Stimulated activated CD4-positive, alpha-beta T cell treated with anti-CD3 and anti-CD28 coated beads, Interleukin-15, amount 100 ng/mL, for 1 hour (primary cell): ENCODE results near the gene FBXO7.

Experiments
- DNase-seq, 2 donors: peaks; one replicate each; pipeline ENCODE4 v3.0.0-alpha.2; 2020; ENCODE audit warnings: low read depth in 1 of 2, low spot score in 1 of 2

Gene FBXO7

DNA sequence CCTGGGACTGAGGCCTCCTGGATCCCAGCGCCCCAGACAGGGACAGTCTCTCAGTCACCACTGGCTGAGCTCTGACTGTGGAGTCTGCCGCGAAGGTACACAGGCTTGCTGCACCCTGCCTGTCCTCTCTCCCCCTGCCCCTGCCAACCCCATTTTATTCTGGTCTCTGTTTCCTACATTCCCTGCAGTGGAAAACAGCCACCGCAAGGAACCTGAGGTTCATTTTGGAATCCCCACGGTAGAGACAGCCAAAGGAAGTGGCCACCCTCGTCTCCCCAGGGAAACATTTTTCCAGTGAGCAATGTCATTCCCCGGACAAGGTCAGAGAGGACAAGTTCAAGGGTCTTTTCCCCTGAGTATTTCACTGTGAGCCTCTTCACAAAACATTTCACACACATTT, 56.6 kb downstream of the FBXO7 start:
- no peak for DNase-seq

DNA sequence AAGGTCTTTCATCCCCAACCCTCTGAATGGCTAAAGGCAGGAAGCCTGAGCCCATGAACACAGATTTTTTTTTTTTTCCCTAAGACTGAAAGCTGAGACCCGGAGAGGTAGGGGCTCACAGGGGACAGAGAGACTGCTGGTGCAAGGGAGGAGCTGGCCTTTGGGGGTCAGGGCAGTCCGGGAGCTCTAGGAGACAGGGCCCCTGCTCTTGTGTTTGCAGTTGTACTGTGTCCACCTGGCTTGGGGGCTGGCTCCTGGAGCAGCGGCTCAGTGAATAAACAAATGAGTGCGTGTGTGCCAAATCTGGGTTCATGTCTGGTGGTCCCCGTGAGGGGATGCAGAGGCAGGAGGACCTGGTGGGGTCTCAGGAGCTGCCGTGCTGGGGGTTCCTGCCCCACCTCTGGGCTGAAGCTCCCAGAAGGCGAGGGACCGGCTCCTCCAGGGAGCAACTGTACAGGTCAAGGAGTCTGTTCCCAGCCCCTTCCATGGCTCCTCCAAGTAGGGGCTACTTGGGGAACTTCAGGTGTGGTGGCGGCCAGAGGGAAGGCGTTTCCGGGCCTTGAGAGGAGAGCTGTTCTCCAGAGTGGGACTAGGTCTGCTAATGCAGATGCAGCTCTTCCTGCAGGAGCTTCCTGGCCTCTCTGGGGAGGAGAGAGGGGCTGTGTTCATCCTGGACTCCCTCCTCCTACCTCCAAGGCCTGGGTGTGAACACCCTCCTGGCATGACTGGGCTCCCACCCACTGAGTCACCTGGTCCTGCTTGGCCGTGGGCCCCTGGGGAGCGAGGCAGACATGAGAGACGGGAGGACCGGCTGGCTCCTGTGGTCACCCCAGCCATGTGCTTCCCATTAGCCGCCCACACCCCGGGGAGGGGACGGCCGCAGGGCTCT, 57.6 kb downstream of the FBXO7 start:
- DNase-seq = no peak

DNA sequence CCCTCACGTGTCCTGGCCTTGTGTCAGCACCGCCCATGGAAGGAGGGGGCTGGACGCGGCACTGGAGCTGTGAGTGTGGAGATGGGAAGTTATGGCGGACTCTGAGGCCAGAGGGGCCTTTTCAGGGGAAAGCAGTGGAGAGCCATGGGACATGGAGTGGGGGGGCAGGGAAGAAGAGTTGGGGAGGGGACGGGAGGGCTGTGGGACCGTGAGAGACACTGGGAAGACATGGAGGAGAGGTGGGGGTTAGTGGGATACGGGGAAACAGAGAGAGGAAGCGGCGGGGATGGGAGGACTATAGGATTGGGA, 58.2 kb downstream of the FBXO7 start:
- DNase-seq = no peak

DNA sequence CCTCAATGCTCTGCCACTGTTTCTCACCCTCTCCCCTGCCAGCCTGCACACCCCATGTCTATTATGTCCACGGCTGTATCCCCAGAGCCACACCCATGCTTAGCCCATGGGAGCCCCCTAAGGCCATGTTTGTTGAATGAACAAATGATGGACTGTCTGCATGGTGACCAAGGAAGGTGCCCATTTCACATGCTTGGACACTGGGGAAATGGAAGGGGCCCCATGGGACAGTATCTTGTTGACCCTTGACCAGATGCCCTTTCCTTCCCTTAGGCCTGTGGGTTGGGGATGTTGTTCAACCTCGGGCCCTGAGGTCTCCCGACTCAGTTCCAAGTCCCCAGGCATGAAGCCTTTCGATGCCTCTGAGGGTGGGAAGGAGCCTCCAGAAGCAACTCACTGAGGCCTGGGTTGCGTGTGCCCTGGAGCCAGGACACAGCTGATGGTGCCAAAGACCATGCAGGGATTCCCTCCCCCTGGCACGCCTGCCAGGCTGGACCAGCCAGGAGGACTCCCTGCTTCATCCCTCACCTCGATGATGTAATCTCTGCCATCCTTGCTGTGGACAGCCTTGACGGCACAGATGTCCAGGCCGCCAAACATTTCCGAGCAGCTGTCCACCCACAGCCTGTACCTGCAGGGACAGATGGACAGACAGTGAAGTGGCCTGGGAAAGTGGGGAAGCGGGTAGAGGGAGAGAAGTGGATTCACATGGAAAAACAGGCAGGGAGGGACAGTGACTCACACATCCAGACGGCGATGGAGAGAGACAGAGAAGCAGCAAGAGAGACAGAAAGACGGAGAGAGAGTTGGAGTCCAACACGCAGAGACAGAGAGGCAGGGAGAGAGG, 58.9 kb downstream of the FBXO7 start:
- DNase-seq = no peak

GRCh38 chr22:32534252-32535235, 59.9 kb downstream of the FBXO7 start:
- DNase-seq = no peak

DNA sequence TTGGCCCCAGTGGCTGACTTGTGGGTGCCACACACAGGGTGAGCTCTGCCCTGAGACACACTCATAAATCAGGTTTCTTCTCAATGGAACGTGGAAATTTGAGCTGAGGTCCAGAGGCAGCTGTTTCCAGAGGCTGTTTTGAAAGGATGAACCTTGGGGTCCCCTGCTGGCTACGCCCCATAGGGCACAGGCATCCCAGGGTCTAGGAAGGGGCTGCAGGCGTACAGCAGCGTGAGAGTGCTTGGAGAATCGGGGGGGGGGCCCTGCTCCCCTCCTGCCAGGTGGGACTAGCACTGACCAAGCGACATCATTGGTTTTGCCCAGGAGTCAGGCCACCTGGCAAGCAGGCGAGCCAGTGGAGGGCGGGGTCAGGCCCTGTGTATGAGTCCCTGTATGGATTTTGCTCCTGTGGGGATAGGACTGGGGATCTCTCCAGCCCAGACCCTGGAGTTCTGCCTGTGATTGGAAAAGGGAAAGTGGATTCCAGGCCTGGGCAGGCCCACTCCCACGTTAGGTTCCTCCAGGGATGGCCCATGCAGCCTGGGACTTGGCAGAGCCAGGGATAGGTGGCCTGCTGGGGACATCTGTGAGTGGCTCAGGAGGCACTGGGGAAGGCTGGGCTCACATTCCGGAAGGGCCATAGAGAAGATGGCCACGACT, 61.0 kb downstream of the FBXO7 start:
- DNase-seq = no peak

DNA sequence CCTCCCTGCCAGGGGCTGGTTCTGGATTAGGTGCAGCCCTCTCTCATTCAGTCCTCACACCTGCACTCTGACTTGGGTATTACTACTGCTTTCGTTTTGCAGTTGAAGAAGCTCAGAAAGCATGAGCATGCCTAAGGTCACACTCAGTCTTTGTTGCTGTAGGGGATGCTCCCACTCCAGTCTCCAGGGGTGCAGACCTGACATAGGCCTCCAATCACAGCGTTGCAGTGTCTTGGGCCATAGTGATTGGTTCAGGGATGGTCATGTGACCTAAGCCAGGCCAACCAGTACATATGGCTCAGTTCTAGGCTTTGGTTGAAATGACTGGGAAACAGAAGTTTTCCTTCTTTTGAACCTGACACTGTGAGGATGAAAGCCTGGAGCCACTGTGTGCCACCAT, 61.7 kb downstream of the FBXO7 start:
- no peak for DNase-seq

DNA sequence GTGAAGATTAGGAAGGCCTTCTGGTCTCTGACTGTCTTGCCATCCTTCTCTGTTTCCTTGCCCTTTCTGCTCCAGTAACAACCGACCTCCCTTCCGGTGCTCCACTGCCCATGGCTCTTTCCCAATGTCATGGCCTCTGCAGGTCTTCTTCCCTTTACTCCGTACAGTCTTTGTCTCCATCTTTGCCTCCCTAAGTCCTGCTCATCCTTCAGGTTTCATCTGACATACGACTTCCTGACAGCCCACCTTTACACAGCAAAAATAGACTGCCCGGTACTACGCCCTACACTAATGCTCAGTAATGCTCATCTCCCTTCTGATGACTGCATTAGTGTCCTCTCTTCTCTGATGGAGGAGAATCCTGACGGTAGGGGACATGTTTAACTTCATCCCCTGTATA, 63.9 kb downstream of the FBXO7 start:
- no peak for DNase-seq

DNA sequence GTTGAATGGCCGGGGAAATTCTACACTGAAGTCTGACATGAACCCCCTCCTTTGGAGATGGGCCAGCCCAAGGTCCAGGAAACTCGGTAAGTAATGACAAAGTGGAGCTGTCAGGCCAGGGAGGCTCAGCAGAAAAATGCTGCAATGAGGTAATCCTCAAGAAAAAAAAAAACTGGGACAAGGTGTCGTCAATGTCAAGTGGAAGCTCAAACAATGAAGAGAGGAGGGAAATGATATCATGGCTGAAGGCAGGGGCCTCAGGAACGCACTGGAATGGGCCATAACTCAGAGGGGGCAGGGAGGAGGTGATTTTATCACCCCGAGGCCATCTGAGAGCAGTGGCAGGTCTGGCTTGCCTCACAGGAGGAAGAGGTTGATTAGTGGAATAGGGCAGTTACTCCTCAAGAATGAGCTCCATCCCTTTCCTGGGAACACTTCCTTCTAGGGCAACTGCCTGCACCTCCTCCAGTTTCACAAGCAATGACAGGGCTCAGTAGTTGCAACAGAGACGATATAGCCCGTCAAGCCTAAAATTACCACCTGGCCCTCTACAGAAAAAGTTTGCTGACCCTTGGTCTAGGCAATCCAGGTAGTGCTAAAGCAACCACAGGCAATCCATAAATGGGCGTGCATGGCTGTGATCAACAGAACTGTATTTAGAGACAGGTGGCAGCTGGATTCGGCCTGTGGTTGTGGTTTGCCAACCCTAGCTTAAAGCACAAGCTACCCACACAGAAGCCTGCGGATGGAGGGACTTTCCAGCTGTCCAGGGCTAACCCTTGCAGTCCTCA, 65.2 kb downstream of the FBXO7 start:
- DNase-seq = no peak

- no peak for DNase-seq
Measured at GRCh38 chr22:32541481-32541880, 66.9 kb downstream of the FBXO7 start.

DNA sequence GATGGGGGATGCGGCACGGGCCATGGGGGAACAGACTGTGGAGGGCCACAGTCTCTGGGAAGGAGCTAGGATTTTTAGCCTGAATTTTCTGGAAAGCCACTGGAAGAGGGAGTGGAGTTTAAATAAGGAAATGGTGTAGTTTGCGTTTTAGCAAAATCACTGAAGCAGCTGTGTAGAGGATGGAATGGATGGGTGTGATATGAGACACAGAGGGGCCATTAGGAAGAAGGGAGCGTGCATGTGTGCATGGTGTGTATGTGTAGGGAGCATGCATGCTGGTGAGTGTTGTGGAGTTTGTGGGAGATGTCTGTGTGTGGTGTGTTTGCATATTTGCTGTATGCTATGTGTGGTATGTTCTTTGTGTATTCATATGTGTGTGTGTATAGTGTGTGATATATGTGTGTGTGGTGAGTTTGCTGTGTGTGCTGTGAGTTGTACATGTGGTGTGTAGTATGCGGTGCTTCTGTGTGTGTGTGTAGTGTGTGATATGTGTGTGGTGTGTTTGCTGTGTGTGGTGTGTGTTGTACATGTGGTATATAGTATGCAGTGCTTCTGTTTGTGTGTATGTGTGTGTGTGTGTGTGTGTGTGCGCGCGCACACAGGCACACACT, 67.6 kb downstream of the FBXO7 start:
- no peak for DNase-seq

DNA sequence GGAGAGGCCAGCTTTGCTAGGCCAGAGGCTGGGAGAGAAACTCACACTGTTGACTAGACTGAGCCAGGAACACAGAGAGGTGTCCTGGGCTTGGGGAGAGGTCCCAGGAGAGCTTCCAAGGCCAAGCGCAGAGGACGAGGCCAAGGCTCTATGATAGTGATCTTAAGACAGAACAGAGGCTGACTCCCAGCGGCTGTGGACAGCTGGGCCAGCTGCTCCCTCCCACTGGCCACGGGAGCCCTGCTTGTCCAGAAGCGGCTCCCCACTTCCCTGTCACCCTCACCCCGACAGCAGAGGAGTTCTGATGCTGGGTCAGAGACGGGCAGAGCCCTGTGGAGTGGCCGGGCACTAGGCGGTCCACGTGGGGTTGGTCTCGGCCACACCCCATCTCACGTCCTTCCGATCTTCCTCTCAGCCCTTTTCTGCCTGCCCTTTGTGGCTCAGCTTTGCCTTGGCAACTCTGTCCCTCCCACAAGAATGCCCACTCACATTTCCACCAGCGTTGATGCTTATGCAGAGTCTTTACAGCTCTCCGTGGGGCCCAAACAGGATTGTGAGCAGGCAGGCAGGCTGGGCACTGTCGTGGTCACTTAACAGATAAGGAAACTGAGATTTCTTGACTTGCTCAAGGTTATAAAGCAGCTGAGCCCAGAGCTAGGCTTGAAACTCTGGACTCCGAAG, 68.2 kb downstream of the FBXO7 start:
- no peak for DNase-seq

GRCh38 chr22:32544953-32545558, 70.4 kb downstream of the FBXO7 start:
- no peak for DNase-seq

GRCh38 chr22:32545801-32546200, 71.2 kb downstream of the FBXO7 start:
- no peak for DNase-seq

GRCh38 chr22:32546496-32546895, 71.9 kb downstream of the FBXO7 start:
- no peak for DNase-seq

DNA sequence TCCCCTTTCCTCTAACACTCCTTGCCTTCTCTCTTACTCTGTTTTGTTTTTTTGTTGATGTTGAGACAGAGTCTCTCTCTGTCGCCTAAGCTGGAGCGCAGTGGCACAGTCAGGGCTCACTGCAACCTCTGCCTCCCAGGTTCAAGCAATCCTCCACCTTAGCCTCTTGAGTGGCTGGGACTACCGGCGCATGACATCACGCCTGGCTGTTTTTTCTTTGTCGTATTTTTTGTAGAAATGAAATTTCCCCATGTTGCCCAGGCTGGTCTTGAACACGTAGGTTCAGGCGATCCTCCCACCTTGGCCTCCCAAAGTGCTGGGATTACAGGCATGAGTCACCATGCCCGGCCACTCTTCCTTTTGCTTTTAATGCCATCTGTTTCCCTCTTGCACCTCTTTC, 72.3 kb downstream of the FBXO7 start:
- DNase-seq = no peak

GRCh38 chr22:32548039-32548438, 73.4 kb downstream of the FBXO7 start:
- DNase-seq = no peak
